ENCODE measurements around the gene TPMT.

GRCh38 chr6:18179770-18180356, 25.0 kb upstream of the TPMT start:
- no peak for TF ChIP-seq CTCF (IDR thresholded peaks at IDR 0.05)
- TF ChIP-seq E2F1 (CRISPR knock-in tag; IDR thresholded peaks at IDR 0.05): no peak
- no peak for TF ChIP-seq SP1 (CRISPR knock-in tag; conservative IDR thresholded peaks at IDR 0.05)
- no peak for TF ChIP-seq ZNF281 (CRISPR knock-in tag; IDR thresholded peaks at IDR 0.05)
- TF ChIP-seq NR1H2 (CRISPR knock-in tag; IDR thresholded peaks at IDR 0.05): no peak
- no peak for TF ChIP-seq ATF2 (CRISPR knock-in tag; IDR thresholded peaks at IDR 0.05; ENCODE audit: borderline replicate concordance, low read depth)
- no peak for TF ChIP-seq PRRX2 (CRISPR knock-in tag; IDR thresholded peaks at IDR 0.05)

All from WTC11 (cell line).